ENCODE results near the gene CHAD.
"Not testable (repeated sequence)": the region's sequence is repeated elsewhere in the genome, so short reads cannot be mapped to it uniquely, and the experiment has no call there.

Gene CHAD

GRCh38 chr17:50492214-50492613, 23.5 kb upstream of the CHAD start:
- no peak for DNase-seq

GRCh38 chr17:50491505-50491904, 22.8 kb upstream of the CHAD start:
- DNase-seq: no peak

- DNase-seq: no peak
These were observed 20.2 kb upstream of the CHAD start for GRCh38 chr17:50488880-50489279.

- no peak for DNase-seq
These were observed 18.8 kb upstream of the CHAD start for GRCh38 chr17:50487213-50488096.

- DNase-seq: no peak
These were observed 15.9 kb upstream of the CHAD start for GRCh38 chr17:50484386-50485155.

GRCh38 chr17:50483266-50483665, 14.6 kb upstream of the CHAD start:
- no peak for DNase-seq

GRCh38 chr17:50482516-50482915, 13.8 kb upstream of the CHAD start:
- DNase-seq: peak; percentile 84

- no peak for DNase-seq
These were observed 13.4 kb upstream of the CHAD start for GRCh38 chr17:50482110-50482509.

GRCh38 chr17:50481648-50482047, 13.0 kb upstream of the CHAD start:
- no peak for DNase-seq

GRCh38 chr17:50480854-50481490, 12.3 kb upstream of the CHAD start:
- no peak for DNase-seq

- no peak for DNase-seq
These were observed 11.6 kb upstream of the CHAD start for GRCh38 chr17:50480142-50480764.

GRCh38 chr17:50479522-50480141, 11.0 kb upstream of the CHAD start:
- peak; percentile 74 for DNase-seq

GRCh38 chr17:50478391-50479381, 10.0 kb upstream of the CHAD start, which contains the start of gene RSAD1:
Gene RSAD1, plus strand, starts transcription at chr17:50478860. Its CDS starts 25 bp downstream, at chr17:50478885.
- DNase-seq: peak; percentile 92

- DNase-seq: no peak
These were observed 9.3 kb upstream of the CHAD start for GRCh38 chr17:50477976-50478375.

- DNase-seq: no peak
These were observed 8.1 kb upstream of the CHAD start for GRCh38 chr17:50476545-50477315.

GRCh38 chr17:50475775-50476544, 7.3 kb upstream of the CHAD start:
- DNase-seq: not testable (repeated sequence)

GRCh38 chr17:50475362-50475761, 6.7 kb upstream of the CHAD start:
- no peak for DNase-seq

GRCh38 chr17:50474523-50474922, 5.8 kb upstream of the CHAD start:
- no peak for DNase-seq

GRCh38 chr17:50473901-50474300, 5.2 kb upstream of the CHAD start:
- no peak for DNase-seq

GRCh38 chr17:50472761-50473161, 4.1 kb upstream of the CHAD start:
- DNase-seq: not testable (repeated sequence)
